Mammary epithelial cell (primary cell): ENCODE data around the gene CLASRP.

Source experiments
- EZH2 ChIP-seq: IDR thresholded peaks from 2 replicates; pipeline ENCODE4 v1.6.1; 2012; ENCODE audit warnings: low read length, inconsistent platforms, borderline replicate concordance
- TF ChIP-seq, protein P1 (sequence below), 2 donors: IDR thresholded peaks in 1 of 2; conservative IDR thresholded peaks in 1 of 2; 2 replicates each; pipeline ENCODE4 v1.5.1; 2011 to 2012; ENCODE audit warnings: inconsistent platforms in 2 of 2, low read length in 2 of 2, mild to moderate bottlenecking in 2 of 2, control low read depth in 1 of 2, low read depth in 1 of 2; ENCODE audit not compliant: insufficient read depth in 1 of 2; ENCODE audit errors: extremely low read depth in 1 of 2

DNA sequence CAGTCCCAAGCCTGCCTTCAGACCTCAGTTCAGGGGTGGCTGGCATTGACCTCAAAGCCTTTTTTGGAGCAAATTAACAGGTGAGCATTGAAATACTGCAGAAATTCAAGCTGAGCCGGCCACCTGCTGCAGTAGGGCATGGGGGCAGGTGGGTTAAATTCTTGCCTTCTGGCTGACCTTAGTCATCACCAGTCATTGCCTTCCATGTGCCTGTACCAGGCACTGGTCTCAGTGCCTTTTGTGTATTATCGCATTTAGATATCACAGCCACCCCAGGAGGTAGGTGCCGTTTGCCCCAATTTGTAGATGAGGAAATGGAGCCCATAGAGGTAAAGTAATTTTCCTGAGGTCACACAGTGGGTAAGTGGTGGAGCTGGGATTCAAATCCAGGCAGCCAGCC lies 61.4 kb downstream of the CLASRP start:
- TF ChIP-seq, protein P1, sequence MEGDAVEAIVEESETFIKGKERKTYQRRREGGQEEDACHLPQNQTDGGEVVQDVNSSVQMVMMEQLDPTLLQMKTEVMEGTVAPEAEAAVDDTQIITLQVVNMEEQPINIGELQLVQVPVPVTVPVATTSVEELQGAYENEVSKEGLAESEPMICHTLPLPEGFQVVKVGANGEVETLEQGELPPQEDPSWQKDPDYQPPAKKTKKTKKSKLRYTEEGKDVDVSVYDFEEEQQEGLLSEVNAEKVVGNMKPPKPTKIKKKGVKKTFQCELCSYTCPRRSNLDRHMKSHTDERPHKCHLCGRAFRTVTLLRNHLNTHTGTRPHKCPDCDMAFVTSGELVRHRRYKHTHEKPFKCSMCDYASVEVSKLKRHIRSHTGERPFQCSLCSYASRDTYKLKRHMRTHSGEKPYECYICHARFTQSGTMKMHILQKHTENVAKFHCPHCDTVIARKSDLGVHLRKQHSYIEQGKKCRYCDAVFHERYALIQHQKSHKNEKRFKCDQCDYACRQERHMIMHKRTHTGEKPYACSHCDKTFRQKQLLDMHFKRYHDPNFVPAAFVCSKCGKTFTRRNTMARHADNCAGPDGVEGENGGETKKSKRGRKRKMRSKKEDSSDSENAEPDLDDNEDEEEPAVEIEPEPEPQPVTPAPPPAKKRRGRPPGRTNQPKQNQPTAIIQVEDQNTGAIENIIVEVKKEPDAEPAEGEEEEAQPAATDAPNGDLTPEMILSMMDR (conservative IDR thresholded peaks at IDR 0.05 in 1 of 2, IDR thresholded peaks at IDR 0.05 in 1 of 2; ENCODE audit: extremely low read depth in 1 of 2, insufficient read depth in 1 of 2, low read depth in 1 of 2, low read length in 2 of 2) = no peak
- TF ChIP-seq EZH2 = no peak
